OCI-LY1 (cell line): ENCODE data around the gene L3MBTL4.

Source experiments
- H2AFZ ChIP-seq: fragments of 200-600 bp; sonication (generic), shearing (Covaris generic); 2 replicates; pipeline ENCODE4 v1.6.0; 2014; ENCODE audit warnings: antibody characterized with exemption, mild to moderate bottlenecking, low read length
- H3F3A ChIP-seq: fragments of 200-600 bp; sonication (generic), shearing (Covaris generic); 2 replicates; pipeline ENCODE4 v1.6.0; 2014; ENCODE audit warnings: mild to moderate bottlenecking, antibody characterized with exemption, low read length, moderate library complexity; ENCODE audit not compliant: insufficient read depth
- H3K27ac ChIP-seq: fragments of 200-600 bp; sonication (generic); 2 replicates; pipeline ENCODE4 v1.5.1; 2014; ENCODE audit warnings: low read length, mixed run types, mild to moderate bottlenecking, low read depth; ENCODE audit not compliant: poor library complexity, severe bottlenecking
- H3K27me3 ChIP-seq: fragments of 200-600 bp; sonication (generic); 2 replicates; pipeline ENCODE4 v1.6.0; 2014; ENCODE audit warnings: antibody characterized with exemption, mild to moderate bottlenecking, low read length, moderate library complexity; ENCODE audit not compliant: insufficient read depth
- H3K36me3 ChIP-seq: fragments of 200-600 bp; sonication (generic); 2 replicates; pipeline ENCODE4 v1.6.1; 2014; ENCODE audit warnings: mild to moderate bottlenecking, antibody characterized with exemption, low read length, moderate library complexity, mixed read lengths; ENCODE audit not compliant: insufficient read depth
- H3K4me1 ChIP-seq: fragments of 200-600 bp; sonication (generic); 2 replicates; pipeline ENCODE4 v1.5.1; 2014; ENCODE audit warnings: mild to moderate bottlenecking, low read length, moderate library complexity; ENCODE audit not compliant: insufficient read depth, severe bottlenecking
- H3K4me2 ChIP-seq: fragments of 200-600 bp; sonication (generic), shearing (Covaris generic); 2 replicates; pipeline ENCODE4 v1.6.1; 2014; ENCODE audit warnings: low read length
- H3K4me3 ChIP-seq: fragments of 200-600 bp; sonication (generic); 2 replicates; pipeline ENCODE4 v1.5.1; 2014; ENCODE audit warnings: low read length, low read depth, mild to moderate bottlenecking, mixed read lengths; ENCODE audit not compliant: poor library complexity, severe bottlenecking
- H3K79me2 ChIP-seq: fragments of 200-600 bp; shearing (Covaris generic); 2 replicates; pipeline ENCODE4 v1.6.1; 2016; ENCODE audit warnings: mixed run types, low read length, mixed read lengths; ENCODE audit not compliant: insufficient read depth
- H3K9ac ChIP-seq: fragments of 200-600 bp; sonication (generic), shearing (Covaris generic); 2 replicates; pipeline ENCODE4 v1.6.1; 2014; ENCODE audit warnings: mild to moderate bottlenecking, low read length, mixed read lengths
- H3K9me2 ChIP-seq: fragments of 200-600 bp; sonication (generic), shearing (Covaris generic); 2 replicates; pipeline ENCODE4 v1.6.1; 2014; ENCODE audit warnings: low read depth, mild to moderate bottlenecking, low read length, mixed read lengths
- H3K9me3 ChIP-seq: fragments of 200-600 bp; shearing (Covaris generic); 2 replicates; pipeline ENCODE4 v1.6.1; 2014; ENCODE audit warnings: low read length, mixed read lengths
- H4K20me1 ChIP-seq: fragments of 200-600 bp; sonication (generic), shearing (Covaris generic); 2 replicates; pipeline ENCODE4 v1.6.0; 2016; ENCODE audit warnings: mild to moderate bottlenecking, low read length; ENCODE audit not compliant: insufficient read depth
- EZH2 ChIP-seq: fragments of 200-600 bp; sonication (generic), shearing (Covaris generic); IDR thresholded peaks from 2 replicates; pipeline ENCODE4 v1.8.0; 2017; ENCODE audit warnings: borderline replicate concordance, mixed run types, mild to moderate bottlenecking, antibody characterized with exemption, low read length, moderate library complexity, mixed read lengths
- TF ChIP-seq, protein P1 (sequence below): fragments of 200-600 bp; sonication (generic), shearing (Covaris generic); IDR thresholded peaks from 2 replicates; pipeline ENCODE4 v1.5.1; 2017; ENCODE audit warnings: mild to moderate bottlenecking, antibody characterized with exemption, low read length, moderate library complexity, mixed read lengths

Gene L3MBTL4

DNA sequence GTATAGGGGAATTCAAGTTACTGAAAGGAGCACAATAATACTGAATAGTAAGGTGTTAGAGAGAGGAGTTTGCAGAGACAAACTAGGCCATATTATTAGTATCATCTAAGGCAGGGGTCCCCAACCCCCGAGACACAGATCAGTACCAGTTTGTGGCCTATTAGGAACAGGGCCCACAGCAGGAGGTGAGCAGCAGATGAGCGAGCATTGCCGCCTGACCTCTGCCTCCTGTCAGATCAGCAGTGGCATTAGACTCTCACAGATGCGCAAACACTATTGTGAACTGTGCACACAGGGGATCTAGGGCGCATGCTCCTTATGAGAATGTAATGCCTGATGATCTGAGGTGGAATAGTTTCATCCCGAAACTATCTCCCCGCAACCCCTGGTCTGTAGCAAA lies 477.6 kb downstream of the L3MBTL4 start:
- Histone ChIP-seq H3K9me3 (no peaks in the 10 kb centered on the region), H3F3A (no peaks in the 10 kb centered on the region), H2AFZ (no peak overlapping the region), H3K4me2 (no peak overlapping the region), H3K9ac (no peak overlapping the region), H3K79me2 (no peaks in the 10 kb centered on the region), H3K27me3 (no peaks in the 10 kb centered on the region), H3K9me2 (no peaks in the 10 kb centered on the region), H3K4me1 (no peaks in the 10 kb centered on the region), H3K4me3 (no peak overlapping the region), H3K36me3 (no peaks in the 10 kb centered on the region), H3K27ac (no peak overlapping the region), H4K20me1 (no peaks in the 10 kb centered on the region)
- TF ChIP-seq, protein P1, sequence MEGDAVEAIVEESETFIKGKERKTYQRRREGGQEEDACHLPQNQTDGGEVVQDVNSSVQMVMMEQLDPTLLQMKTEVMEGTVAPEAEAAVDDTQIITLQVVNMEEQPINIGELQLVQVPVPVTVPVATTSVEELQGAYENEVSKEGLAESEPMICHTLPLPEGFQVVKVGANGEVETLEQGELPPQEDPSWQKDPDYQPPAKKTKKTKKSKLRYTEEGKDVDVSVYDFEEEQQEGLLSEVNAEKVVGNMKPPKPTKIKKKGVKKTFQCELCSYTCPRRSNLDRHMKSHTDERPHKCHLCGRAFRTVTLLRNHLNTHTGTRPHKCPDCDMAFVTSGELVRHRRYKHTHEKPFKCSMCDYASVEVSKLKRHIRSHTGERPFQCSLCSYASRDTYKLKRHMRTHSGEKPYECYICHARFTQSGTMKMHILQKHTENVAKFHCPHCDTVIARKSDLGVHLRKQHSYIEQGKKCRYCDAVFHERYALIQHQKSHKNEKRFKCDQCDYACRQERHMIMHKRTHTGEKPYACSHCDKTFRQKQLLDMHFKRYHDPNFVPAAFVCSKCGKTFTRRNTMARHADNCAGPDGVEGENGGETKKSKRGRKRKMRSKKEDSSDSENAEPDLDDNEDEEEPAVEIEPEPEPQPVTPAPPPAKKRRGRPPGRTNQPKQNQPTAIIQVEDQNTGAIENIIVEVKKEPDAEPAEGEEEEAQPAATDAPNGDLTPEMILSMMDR: no peak
- TF ChIP-seq EZH2: no peak

DNA sequence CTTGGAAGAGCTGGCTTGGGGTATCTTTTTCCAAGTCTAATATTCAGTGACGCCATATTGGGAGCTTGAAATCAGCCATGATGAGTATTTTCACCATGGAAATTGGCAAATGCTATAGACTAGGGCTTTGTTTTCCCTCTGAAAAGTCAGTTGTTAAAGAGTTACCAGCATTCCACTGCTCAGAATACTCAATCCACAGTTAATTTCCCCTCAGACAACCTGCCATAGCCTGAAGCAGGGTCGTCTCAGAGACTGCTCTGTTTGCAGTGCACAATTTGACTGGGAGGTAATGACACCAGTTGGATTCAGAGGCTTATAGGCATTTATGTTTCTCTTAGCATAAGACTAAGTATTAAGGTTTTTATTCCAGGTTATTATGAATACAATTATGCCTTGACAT lies 483.9 kb downstream of the L3MBTL4 start:
- Histone ChIP-seq H3K9me2 (no peaks in the 10 kb centered on the region), H3K4me3 (no peak overlapping the region), H2AFZ (no peak overlapping the region), H3K27me3 (no peaks in the 10 kb centered on the region), H3K9me3 (peaks cover 9% of the 10 kb centered on the region; the same call in 1 of the 2 replicates), H4K20me1 (no peaks in the 10 kb centered on the region), H3F3A (no peaks in the 10 kb centered on the region), H3K36me3 (no peaks in the 10 kb centered on the region), H3K79me2 (no peaks in the 10 kb centered on the region), H3K9ac (no peak overlapping the region), H3K4me1 (no peaks in the 10 kb centered on the region), H3K27ac (no peak overlapping the region), H3K4me2 (no peak overlapping the region)
- TF ChIP-seq EZH2: no peak
- TF ChIP-seq, protein P1: no peak

DNA sequence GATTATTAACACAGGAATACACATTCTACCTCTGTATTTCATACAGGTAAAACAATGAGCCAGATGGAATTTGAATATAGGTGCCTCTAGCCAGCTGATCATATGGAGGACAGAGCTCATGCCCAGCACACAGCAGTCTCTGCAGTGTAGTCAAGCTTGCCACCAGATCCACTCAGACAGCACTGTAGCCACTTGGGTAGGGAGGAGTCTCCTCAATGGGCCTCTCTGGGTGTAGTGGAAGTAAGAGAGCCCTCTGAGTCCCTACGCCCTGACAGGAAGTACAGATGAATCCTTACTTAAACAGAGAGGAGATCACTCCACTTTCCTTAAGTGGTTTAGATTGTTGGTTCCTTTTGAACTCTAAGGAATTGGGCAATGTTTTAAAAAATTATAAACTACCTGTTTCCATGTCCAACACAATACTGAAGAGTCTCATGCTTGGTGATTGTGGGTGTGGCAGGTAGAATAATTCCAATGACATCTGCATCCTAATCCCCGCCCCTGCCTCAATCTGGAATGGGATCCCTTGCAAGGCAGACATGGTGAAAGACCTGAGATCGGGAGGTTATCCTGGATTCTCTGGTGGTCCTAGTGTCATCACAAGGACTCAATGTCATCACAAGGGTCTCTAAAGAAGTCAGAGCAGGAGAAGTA lies 496.4 kb downstream of the L3MBTL4 start:
- Histone ChIP-seq H3F3A (no peaks in the 10 kb centered on the region), H3K36me3 (no peaks in the 10 kb centered on the region), H4K20me1 (no peaks in the 10 kb centered on the region), H2AFZ (no peak overlapping the region), H3K9me3 (no peaks in the 10 kb centered on the region), H3K4me2 (no peak overlapping the region), H3K79me2 (no peaks in the 10 kb centered on the region), H3K9ac (no peak overlapping the region), H3K4me1 (no peaks in the 10 kb centered on the region), H3K27me3 (no peaks in the 10 kb centered on the region), H3K4me3 (no peak overlapping the region), H3K27ac (no peak overlapping the region), H3K9me2 (no peaks in the 10 kb centered on the region)
- TF ChIP-seq, protein P1: no peak
- TF ChIP-seq EZH2: no peak
